H1 (cell line): ENCODE results near the gene WDR7. TPM values are rescaled to one million over a fixed set of nuclear protein-coding genes. Genes with fewer than 3 reads are reported as not detected.

Source experiments
- CHD2 ChIP-seq: IDR thresholded peaks from 2 replicates; pipeline ENCODE4 v1.6.1; 2012; ENCODE audit warnings: low read length, improper control_type of control experiment
- GABPA ChIP-seq: IDR thresholded peaks from 2 replicates; pipeline ENCODE4 v1.6.1; 2011; ENCODE audit warnings: mild to moderate bottlenecking, low read length, moderate library complexity, borderline replicate concordance; ENCODE audit not compliant: insufficient read depth
- NANOG ChIP-seq: IDR thresholded peaks from 2 replicates; pipeline ENCODE4 v1.6.1; 2011; ENCODE audit warnings: low read length, low read depth, mild to moderate bottlenecking, inconsistent platforms; ENCODE audit not compliant: insufficient read depth, poor library complexity, severe bottlenecking
- PHF8 ChIP-seq: fragments of 200-600 bp; sonication (generic); conservative IDR thresholded peaks from 2 replicates; pipeline ENCODE4 v1.7.1; 2012; ENCODE audit warnings: low read depth, mild to moderate bottlenecking, inconsistent platforms, low read length, moderate library complexity
- POLR2A ChIP-seq, 2 experiments: IDR thresholded peaks; 1 replicate in 1 of 2; 2 replicates in 1 of 2; pipeline ENCODE4 v1.6.1; 2011; ENCODE audit warnings: low read depth in 2 of 2, low read length in 2 of 2, mild to moderate bottlenecking in 2 of 2; ENCODE audit errors: control extremely low read depth in 1 of 2
- SP2 ChIP-seq: IDR thresholded peaks from 2 replicates; pipeline ENCODE4 v1.6.1; 2012; ENCODE audit warnings: mild to moderate bottlenecking, low read length, inconsistent platforms
- polyA plus RNA-seq, 7 experiments: library from polyadenylated mRNA; depleted of rRNA in 3 of 7; stranded (reverse) in 5 of 7; unstranded in 2 of 7; fragments of >200 nt in 5 of 7; fragments of 200-250 nt in 2 of 7; gene quantifications; 1 replicate in 5 of 7; 2 replicates in 1 of 7; 4 replicates in 1 of 7; pipeline versions ENCODE4 v1.2.1 to v1.2.3, GENCODE V29; 2011 to 2013; ENCODE audit warnings: missing spikeins in 2 of 7, mixed read lengths in 2 of 7
- total RNA-seq: library from RNA; stranded (reverse); fragmentation: NEBNext Ultra II Directional; extraction: Animal tissue kit (Norgen Biotek cat#: 25700); gene quantifications from 2 replicates; pipeline ENCODE4 v1.2.1, GENCODE V29; 2021
- TF ChIP-seq, protein P1 (sequence below): fragments of 300-600 bp; sonication (generic); IDR thresholded peaks from 2 replicates; pipeline ENCODE4 v1.7.1; 2012; ENCODE audit warnings: low read length, moderate library complexity, mild to moderate bottlenecking, inconsistent platforms; ENCODE audit not compliant: insufficient replicate concordance

WDR7 gene
- total and polyA plus RNA-seq, 2 of the 8 experiments (the other 6 are each of a cell fraction or from before 2014, with no cell fraction given), result 5.5 to 15.2 TPM

DNA sequence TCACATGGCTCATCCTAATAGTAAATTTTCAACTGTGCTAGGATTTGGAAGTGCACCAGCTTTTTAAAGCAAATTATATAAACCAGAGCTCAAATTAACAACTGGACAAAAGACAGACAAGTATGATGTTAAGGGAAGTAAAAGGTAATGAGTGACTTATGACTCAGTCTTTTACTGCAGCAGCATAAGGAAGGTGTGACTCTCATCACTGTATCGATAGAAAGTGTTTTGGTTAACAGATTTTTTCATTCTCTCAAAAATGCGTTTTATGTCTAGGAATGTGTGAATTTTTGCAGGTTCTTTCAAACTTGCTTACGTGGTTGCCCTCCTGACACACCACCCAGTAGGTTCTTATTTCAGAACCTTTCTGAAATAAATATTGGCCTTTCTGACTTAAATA, 251.5 kb downstream of the WDR7 start (continued):
- TF ChIP-seq, protein P1, sequence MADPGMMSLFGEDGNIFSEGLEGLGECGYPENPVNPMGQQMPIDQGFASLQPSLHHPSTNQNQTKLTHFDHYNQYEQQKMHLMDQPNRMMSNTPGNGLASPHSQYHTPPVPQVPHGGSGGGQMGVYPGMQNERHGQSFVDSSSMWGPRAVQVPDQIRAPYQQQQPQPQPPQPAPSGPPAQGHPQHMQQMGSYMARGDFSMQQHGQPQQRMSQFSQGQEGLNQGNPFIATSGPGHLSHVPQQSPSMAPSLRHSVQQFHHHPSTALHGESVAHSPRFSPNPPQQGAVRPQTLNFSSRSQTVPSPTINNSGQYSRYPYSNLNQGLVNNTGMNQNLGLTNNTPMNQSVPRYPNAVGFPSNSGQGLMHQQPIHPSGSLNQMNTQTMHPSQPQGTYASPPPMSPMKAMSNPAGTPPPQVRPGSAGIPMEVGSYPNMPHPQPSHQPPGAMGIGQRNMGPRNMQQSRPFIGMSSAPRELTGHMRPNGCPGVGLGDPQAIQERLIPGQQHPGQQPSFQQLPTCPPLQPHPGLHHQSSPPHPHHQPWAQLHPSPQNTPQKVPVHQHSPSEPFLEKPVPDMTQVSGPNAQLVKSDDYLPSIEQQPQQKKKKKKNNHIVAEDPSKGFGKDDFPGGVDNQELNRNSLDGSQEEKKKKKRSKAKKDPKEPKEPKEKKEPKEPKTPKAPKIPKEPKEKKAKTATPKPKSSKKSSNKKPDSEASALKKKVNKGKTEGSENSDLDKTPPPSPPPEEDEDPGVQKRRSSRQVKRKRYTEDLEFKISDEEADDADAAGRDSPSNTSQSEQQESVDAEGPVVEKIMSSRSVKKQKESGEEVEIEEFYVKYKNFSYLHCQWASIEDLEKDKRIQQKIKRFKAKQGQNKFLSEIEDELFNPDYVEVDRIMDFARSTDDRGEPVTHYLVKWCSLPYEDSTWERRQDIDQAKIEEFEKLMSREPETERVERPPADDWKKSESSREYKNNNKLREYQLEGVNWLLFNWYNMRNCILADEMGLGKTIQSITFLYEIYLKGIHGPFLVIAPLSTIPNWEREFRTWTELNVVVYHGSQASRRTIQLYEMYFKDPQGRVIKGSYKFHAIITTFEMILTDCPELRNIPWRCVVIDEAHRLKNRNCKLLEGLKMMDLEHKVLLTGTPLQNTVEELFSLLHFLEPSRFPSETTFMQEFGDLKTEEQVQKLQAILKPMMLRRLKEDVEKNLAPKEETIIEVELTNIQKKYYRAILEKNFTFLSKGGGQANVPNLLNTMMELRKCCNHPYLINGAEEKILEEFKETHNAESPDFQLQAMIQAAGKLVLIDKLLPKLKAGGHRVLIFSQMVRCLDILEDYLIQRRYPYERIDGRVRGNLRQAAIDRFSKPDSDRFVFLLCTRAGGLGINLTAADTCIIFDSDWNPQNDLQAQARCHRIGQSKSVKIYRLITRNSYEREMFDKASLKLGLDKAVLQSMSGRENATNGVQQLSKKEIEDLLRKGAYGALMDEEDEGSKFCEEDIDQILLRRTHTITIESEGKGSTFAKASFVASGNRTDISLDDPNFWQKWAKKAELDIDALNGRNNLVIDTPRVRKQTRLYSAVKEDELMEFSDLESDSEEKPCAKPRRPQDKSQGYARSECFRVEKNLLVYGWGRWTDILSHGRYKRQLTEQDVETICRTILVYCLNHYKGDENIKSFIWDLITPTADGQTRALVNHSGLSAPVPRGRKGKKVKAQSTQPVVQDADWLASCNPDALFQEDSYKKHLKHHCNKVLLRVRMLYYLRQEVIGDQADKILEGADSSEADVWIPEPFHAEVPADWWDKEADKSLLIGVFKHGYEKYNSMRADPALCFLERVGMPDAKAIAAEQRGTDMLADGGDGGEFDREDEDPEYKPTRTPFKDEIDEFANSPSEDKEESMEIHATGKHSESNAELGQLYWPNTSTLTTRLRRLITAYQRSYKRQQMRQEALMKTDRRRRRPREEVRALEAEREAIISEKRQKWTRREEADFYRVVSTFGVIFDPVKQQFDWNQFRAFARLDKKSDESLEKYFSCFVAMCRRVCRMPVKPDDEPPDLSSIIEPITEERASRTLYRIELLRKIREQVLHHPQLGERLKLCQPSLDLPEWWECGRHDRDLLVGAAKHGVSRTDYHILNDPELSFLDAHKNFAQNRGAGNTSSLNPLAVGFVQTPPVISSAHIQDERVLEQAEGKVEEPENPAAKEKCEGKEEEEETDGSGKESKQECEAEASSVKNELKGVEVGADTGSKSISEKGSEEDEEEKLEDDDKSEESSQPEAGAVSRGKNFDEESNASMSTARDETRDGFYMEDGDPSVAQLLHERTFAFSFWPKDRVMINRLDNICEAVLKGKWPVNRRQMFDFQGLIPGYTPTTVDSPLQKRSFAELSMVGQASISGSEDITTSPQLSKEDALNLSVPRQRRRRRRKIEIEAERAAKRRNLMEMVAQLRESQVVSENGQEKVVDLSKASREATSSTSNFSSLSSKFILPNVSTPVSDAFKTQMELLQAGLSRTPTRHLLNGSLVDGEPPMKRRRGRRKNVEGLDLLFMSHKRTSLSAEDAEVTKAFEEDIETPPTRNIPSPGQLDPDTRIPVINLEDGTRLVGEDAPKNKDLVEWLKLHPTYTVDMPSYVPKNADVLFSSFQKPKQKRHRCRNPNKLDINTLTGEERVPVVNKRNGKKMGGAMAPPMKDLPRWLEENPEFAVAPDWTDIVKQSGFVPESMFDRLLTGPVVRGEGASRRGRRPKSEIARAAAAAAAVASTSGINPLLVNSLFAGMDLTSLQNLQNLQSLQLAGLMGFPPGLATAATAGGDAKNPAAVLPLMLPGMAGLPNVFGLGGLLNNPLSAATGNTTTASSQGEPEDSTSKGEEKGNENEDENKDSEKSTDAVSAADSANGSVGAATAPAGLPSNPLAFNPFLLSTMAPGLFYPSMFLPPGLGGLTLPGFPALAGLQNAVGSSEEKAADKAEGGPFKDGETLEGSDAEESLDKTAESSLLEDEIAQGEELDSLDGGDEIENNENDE, result no peak
- TF ChIP-seq NANOG (no peak), PHF8 (no peak), POLR2A (IDR thresholded peaks at IDR 0.05; ENCODE audit: control extremely low read depth in 1 of 2, low read depth in 2 of 2, low read length in 2 of 2) (no peak), CHD2 (no peak), SP2 (no peak), GABPA (no peak)
